ENCODE data around the gene SPPL2A.
"Not testable (repeated sequence)": the region's sequence is repeated elsewhere in the genome, so short reads cannot be mapped to it uniquely, and the experiment has no call there.

Gene SPPL2A

GRCh38 chr15:50765195-50765967 lies at the start of gene SPPL2A:
TSS of gene SPPL2A (minus strand) at chr15:50765706. CDS start at chr15:50765533, 173 bp downstream.
- DNase-seq (ENCODE audit: low spot score), result peak; percentile 73

GRCh38 chr15:50814634-50815033 lies 49.1 kb upstream of the SPPL2A start:
- no peak for DNase-seq (ENCODE audit: low spot score)

GRCh38 chr15:50813865-50814264 lies 48.4 kb upstream of the SPPL2A start:
- no peak for DNase-seq (ENCODE audit: low spot score)

GRCh38 chr15:50813089-50813488 lies 47.6 kb upstream of the SPPL2A start:
- DNase-seq (ENCODE audit: low spot score), result no peak

GRCh38 chr15:50812181-50812506 lies 46.6 kb upstream of the SPPL2A start:
- DNase-seq (ENCODE audit: low spot score), result not testable (repeated sequence)

GRCh38 chr15:50811461-50812180 lies 46.1 kb upstream of the SPPL2A start:
- not testable (repeated sequence) for DNase-seq (ENCODE audit: low spot score)

GRCh38 chr15:50810128-50810527 lies 44.6 kb upstream of the SPPL2A start:
- no peak for DNase-seq (ENCODE audit: low spot score)

GRCh38 chr15:50808728-50809127 lies 43.2 kb upstream of the SPPL2A start:
- no peak for DNase-seq (ENCODE audit: low spot score)

GRCh38 chr15:50803479-50804180 lies 38.1 kb upstream of the SPPL2A start:
- no peak for DNase-seq (ENCODE audit: low spot score)

GRCh38 chr15:50800715-50801114 lies 35.2 kb upstream of the SPPL2A start:
- DNase-seq (ENCODE audit: low spot score), result no peak

GRCh38 chr15:50798684-50799083 lies 33.2 kb upstream of the SPPL2A start:
- DNase-seq (ENCODE audit: low spot score), result no peak

GRCh38 chr15:50797926-50798325 lies 32.4 kb upstream of the SPPL2A start:
- no peak for DNase-seq (ENCODE audit: low spot score)

GRCh38 chr15:50791486-50791885 lies 26.0 kb upstream of the SPPL2A start:
- DNase-seq (ENCODE audit: low spot score), result no peak

GRCh38 chr15:50790778-50791453 lies 25.4 kb upstream of the SPPL2A start:
- DNase-seq (ENCODE audit: low spot score), result no peak

- no peak for DNase-seq (ENCODE audit: low spot score)
These were observed 21.4 kb upstream of the SPPL2A start for GRCh38 chr15:50786871-50787270.

GRCh38 chr15:50786438-50786837 lies 20.9 kb upstream of the SPPL2A start:
- no peak for DNase-seq (ENCODE audit: low spot score)

- DNase-seq (ENCODE audit: low spot score), result no peak
These were observed 18.4 kb upstream of the SPPL2A start for GRCh38 chr15:50783895-50784294.

- DNase-seq (ENCODE audit: low spot score), result no peak
These were observed 17.9 kb upstream of the SPPL2A start for GRCh38 chr15:50783411-50783810.

- DNase-seq (ENCODE audit: low spot score), result no peak
These were observed 12.6 kb upstream of the SPPL2A start for GRCh38 chr15:50778086-50778485.

GRCh38 chr15:50777042-50777441 lies 11.5 kb upstream of the SPPL2A start:
- DNase-seq (ENCODE audit: low spot score), result no peak

GRCh38 chr15:50774450-50774849 lies 8.9 kb upstream of the SPPL2A start:
- no peak for DNase-seq (ENCODE audit: low spot score)

GRCh38 chr15:50773389-50773788 lies 7.9 kb upstream of the SPPL2A start:
- no peak for DNase-seq (ENCODE audit: low spot score)

All from putamen (tissue), 1 donor.